IPS-15b (cell line): ENCODE data around the gene CPEB2.

Source experiments
- H3K27me3 ChIP-seq: one replicate; pipeline ENCODE4 v1.6.1; 2013; ENCODE audit warnings: low read length; ENCODE audit not compliant: control insufficient read depth, insufficient read depth
- H3K36me3 ChIP-seq: one replicate; pipeline ENCODE4 v1.6.1; 2013; ENCODE audit warnings: low read length; ENCODE audit not compliant: control insufficient read depth, insufficient read depth
- H3K4me1 ChIP-seq: one replicate; pipeline ENCODE4 v1.6.1; 2013; ENCODE audit warnings: mild to moderate bottlenecking, low read length; ENCODE audit not compliant: control insufficient read depth, insufficient read depth
- H3K4me3 ChIP-seq: one replicate; pipeline ENCODE4 v1.5.1; 2013; ENCODE audit warnings: low read depth, low read length
- H3K9ac ChIP-seq: one replicate; pipeline ENCODE4 v1.6.1; 2013; ENCODE audit warnings: low read depth, mild to moderate bottlenecking, low read length
- H3K9me3 ChIP-seq: one replicate; pipeline ENCODE4 v1.6.1; 2013; ENCODE audit warnings: mild to moderate bottlenecking, low read length; ENCODE audit not compliant: control insufficient read depth, insufficient read depth

The CPEB2 gene

DNA sequence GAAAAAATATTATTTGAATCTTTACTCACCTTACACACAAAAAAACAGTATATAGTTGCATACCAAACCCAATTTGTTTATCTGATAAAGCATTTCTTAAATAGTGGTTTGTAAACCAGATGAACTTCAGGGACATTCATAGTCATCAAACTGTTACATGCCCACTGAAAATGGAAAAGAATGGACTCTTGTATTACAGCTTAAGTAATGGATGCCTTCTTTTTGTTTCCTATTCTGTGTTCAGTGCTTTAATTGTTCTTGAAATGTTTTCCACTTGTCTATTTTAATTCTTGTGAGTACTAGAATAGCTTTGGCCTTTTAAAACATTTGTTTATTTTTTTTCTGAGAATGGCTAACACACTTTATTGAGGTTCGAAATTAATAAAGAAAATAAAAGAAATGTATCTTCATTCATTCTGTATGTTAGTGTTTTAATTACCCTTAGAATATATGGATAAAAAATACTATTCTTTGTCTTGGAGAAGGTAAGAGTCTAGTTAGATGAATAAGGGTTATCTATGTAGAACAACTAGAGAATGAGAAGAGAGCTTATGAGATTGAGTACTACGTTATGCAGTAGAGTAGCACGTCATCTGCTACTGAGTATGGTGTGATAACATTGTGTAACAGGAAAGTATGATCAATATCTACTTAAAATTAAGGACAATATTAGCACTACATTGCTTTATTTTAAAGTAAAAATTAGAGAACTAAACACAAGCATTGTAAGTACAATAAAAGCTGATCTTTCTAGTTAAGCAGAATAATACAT, 9.9 kb downstream of the CPEB2 start:
- Histone ChIP-seq H3K4me1 (peaks cover 22% of the 10 kb centered on the region), H3K9ac (no peak overlapping the region), H3K4me3 (no peak overlapping the region), H3K27me3 (no peaks in the 10 kb centered on the region), H3K9me3 (no peaks in the 10 kb centered on the region), H3K36me3 (no peaks in the 10 kb centered on the region)

DNA sequence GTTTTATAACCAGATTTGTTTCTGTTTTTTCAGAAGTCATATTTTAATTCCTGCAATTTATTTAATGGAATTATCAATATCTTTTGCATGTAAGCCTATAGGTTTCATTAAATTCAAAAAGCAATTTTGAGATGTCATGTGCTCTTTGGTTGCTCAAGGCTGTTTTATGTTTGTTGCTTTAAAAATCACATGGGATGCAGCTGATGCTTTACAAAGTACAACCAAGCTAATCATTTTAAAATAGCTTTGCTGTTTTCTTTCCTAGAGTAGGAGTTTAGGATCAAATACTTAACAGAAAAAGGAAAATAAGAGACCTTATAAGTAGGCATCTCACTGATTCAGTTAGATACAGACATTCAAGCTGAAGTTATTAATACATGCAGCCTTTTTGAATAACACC, 11.3 kb downstream of the CPEB2 start:
- Histone ChIP-seq H3K4me1 (peaks cover 16% of the 10 kb centered on the region), H3K27me3 (no peaks in the 10 kb centered on the region), H3K9me3 (no peaks in the 10 kb centered on the region), H3K36me3 (no peaks in the 10 kb centered on the region), H3K4me3 (no peak overlapping the region), H3K9ac (no peak overlapping the region)

DNA sequence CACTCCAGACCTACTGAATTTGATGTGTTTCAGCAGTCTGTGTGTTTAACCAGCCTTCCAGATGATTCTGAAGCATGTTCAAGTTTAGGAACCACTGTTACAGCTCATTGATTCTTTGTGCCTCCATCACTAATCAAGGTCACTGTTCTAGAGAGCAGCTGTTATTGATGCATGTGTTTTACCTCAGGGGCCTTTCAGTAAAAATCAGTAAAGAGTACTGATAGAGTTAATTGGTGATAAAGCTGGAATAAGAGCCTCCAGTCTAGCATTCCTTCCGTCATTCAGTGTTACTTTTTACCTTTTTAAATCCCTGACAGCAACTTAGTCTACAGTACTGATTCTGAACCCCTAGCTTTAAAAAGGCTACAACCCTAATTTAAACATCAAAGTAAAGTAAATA, 12.9 kb downstream of the CPEB2 start:
- Histone ChIP-seq H3K4me3 (no peak overlapping the region), H3K9me3 (no peaks in the 10 kb centered on the region), H3K9ac (no peak overlapping the region), H3K36me3 (no peaks in the 10 kb centered on the region), H3K27me3 (no peaks in the 10 kb centered on the region), H3K4me1 (peaks cover 3% of the 10 kb centered on the region)

DNA sequence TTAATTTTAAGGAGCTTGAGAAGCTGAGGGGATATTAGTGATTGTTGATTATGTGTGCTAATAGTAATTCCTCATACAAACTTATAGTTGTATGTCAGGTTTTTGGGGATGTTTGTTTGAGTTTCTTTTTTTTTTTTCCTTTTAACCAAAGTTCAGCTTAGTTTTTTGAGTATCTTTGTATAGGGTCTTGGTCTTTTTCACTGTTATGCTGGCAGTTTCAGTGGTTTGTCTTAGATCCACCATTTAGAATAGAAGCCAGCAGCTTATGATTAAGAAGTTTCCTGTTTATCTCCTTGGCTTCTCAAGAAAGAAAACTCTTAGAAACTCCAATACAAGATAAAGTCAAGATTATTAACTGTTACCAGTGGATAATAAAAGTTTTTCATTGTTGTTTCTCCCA, 16.1 kb downstream of the CPEB2 start:
- Histone ChIP-seq H3K27me3 (no peaks in the 10 kb centered on the region), H3K9ac (no peak overlapping the region), H3K4me3 (no peak overlapping the region), H3K9me3 (no peaks in the 10 kb centered on the region), H3K4me1 (no peaks in the 10 kb centered on the region), H3K36me3 (no peaks in the 10 kb centered on the region)

DNA sequence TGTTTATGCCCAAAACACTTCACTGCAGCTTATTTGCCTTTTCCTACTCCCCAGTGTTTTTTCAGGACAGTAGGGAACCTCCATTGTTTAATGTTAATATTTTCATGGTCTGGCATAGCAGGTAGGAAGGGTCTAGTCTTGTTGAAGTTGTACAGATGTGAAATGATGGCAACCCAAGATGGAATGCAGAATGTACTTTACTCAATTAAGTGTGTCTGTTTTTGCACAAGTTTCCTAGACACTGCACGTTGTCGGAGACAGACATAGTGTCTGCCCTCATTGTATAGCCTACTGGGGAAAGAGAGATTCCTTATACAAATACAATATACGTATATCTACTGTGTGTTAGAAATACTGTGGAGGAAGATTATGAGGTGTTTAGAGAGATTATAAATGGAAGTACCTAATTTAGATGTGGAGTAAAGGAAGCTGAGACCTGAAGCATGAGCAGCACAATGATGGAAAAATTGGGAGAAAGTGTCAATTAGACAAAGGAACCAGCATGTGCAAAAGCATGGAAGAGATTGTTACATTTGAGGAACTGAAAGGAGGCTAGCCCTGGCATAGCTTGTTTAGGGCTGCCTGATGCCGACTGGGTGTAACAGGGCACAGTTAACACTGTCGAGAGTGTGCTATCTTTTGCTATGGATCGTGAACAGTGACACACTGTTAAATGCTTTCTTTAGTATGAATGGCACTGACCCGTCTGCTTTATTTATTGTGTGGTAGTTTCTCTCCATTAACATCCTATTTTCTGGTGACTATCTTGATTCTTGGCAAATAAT, 18.4 kb downstream of the CPEB2 start:
- H3K9ac ChIP-seq, result no peak overlapping the region
- H3K4me1 ChIP-seq, result no peaks in the 10 kb centered on the region
- no peaks in the 10 kb centered on the region for H3K27me3 ChIP-seq
- H3K4me3 ChIP-seq, result no peak overlapping the region
- H3K9me3 ChIP-seq, result no peaks in the 10 kb centered on the region
- no peaks in the 10 kb centered on the region for H3K36me3 ChIP-seq

DNA sequence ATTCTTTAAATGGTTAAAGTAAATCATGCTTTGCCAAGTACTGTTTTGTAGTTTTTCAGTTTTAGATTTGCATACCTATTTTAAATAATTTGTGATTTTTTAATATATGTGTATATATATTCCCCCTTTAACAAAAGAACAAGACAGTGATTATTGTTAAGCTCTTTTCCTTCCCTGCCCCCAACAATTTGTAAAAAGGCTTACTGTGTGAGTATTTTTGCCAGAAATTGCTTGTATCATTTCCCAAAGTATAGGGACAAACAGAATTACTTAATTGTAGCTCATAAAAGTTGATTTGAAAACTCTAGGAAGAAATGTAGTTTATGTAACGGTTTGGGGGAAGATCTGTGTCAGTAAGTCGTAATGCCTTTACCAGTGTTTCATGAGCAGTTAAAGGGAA, 19.0 kb downstream of the CPEB2 start:
- Histone ChIP-seq H3K4me3 (no peak overlapping the region), H3K4me1 (no peaks in the 10 kb centered on the region), H3K9me3 (no peaks in the 10 kb centered on the region), H3K27me3 (no peaks in the 10 kb centered on the region), H3K36me3 (no peaks in the 10 kb centered on the region), H3K9ac (no peak overlapping the region)

DNA sequence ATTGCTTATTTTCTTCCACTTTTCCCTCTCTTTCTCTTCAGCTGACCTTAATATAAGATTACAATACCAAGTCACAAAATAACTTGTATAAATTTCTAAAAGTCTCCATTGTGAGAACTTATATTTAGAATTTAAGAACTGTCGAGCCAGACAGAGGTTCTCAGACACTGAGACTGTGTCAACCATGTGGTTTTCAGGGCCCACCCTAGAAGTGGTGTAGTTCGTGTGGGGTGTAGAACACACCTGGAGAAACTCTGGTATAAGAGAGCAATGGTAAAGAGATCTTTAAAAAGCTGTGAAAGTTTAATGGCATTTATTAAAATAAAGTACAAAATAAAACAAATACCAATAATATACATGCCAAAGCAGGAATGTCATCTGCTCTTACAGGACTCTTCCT, 19.7 kb downstream of the CPEB2 start:
- Histone ChIP-seq H3K36me3 (no peaks in the 10 kb centered on the region), H3K9me3 (no peaks in the 10 kb centered on the region), H3K9ac (no peak overlapping the region), H3K27me3 (no peaks in the 10 kb centered on the region), H3K4me1 (no peaks in the 10 kb centered on the region), H3K4me3 (no peak overlapping the region)

DNA sequence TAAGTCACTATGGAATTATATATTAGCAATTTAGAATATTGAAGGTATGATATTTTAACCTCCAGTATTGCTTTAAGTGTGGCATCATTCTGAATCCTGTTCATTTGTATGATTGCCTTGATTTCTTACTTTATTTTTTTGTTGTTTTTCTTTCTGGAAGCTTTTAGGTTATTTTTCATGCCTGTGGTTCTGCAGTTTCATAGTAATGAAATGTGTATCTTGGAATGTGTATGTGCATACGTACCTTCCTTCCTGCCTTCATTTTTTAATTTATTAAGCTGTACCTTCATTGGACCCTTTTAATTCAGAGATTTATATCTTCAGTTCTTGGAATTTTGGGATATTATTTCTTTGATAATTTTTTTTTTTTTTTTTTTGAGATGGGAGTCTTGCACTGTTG, 22.1 kb downstream of the CPEB2 start:
- H3K9ac ChIP-seq, result no peak overlapping the region
- H3K36me3 ChIP-seq, result no peaks in the 10 kb centered on the region
- H3K9me3 ChIP-seq, result no peaks in the 10 kb centered on the region
- no peaks in the 10 kb centered on the region for H3K4me1 ChIP-seq
- H3K4me3 ChIP-seq, result no peak overlapping the region
- no peaks in the 10 kb centered on the region for H3K27me3 ChIP-seq

DNA sequence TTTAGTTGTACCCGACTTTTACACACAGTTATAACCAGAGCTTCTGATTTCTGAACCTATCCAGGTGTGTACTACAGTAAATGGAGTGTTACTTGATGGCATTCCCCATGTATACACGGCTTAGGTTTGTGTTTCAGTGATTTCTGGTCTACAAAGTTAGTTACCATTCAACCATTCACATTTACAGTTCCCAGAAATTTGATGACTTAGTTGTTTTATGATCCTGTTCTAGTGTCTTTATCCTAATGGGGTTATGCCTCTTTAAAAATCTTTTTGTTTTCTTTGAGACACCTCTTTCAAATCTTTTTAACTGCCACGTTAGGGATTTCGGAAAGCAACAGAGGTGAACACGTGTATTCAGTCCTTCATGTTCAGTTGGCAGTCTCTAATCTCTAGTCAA, 23.4 kb downstream of the CPEB2 start:
- Histone ChIP-seq H3K36me3 (no peaks in the 10 kb centered on the region), H3K9ac (no peak overlapping the region), H3K4me1 (no peaks in the 10 kb centered on the region), H3K9me3 (no peaks in the 10 kb centered on the region), H3K27me3 (no peaks in the 10 kb centered on the region), H3K4me3 (no peak overlapping the region)

DNA sequence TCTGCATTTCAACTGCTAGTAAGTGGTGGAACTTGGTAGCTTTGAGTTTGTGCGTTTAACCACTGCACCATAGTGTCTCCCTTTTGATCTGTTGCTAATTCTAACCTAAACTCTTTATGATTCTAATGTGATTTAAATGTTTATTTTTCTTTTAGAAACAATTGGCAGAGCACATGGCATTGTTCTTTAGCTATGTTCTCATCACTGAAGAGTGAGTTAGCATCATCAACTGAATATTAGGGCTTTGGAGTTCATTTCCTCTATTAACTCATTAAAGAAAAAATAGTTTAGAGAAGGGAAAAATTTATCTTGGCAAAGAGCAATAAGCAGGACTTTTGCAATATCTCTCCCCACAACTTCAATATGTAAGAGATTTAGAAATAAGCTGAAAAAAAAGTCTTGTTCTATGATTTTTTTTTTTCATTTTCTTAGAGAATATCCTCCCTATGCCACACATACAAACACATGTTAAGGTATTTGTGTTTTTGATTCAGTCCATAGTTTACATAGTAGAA, 25.7 kb downstream of the CPEB2 start:
- Histone ChIP-seq H3K4me1 (no peaks in the 10 kb centered on the region), H3K36me3 (no peaks in the 10 kb centered on the region), H3K4me3 (no peak overlapping the region), H3K9ac (no peak overlapping the region), H3K9me3 (no peaks in the 10 kb centered on the region), H3K27me3 (no peaks in the 10 kb centered on the region)

DNA sequence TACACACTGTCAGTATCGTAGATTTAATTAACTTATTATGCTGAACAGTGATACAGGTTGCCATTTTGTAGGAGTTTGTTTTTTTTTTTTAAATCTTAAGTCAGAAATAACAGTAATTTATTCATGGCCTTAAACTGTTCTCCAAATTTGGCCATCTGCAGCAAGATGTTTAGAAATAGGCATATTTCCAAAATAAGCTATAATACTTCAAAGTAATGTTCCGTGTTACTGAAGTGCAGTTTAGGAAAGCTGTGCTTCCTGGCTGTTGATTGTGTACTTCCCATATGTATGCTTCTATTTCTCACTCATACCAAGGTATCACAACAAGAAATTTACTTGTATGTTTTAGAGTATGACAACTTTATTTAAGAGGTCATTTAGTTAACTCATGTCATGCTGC, 28.9 kb downstream of the CPEB2 start:
- H3K4me1 ChIP-seq, result no peaks in the 10 kb centered on the region
- H3K36me3 ChIP-seq, result no peaks in the 10 kb centered on the region
- no peaks in the 10 kb centered on the region for H3K27me3 ChIP-seq
- H3K9ac ChIP-seq, result no peak overlapping the region
- H3K9me3 ChIP-seq, result no peaks in the 10 kb centered on the region
- H3K4me3 ChIP-seq, result no peak overlapping the region
